ENCODE measurements around the gene RSPH9. TPM values are rescaled to one million over a fixed set of nuclear protein-coding genes. Genes with fewer than 3 reads are reported as not detected.
A peak's percentile ranks its signal among the peaks of the same experiment; 100 is the strongest.

RSPH9 gene
- total and polyA plus RNA-seq, 11 donors: 0.09 to 0.50 (median 0.16) TPM; not detected in 3

DNA sequence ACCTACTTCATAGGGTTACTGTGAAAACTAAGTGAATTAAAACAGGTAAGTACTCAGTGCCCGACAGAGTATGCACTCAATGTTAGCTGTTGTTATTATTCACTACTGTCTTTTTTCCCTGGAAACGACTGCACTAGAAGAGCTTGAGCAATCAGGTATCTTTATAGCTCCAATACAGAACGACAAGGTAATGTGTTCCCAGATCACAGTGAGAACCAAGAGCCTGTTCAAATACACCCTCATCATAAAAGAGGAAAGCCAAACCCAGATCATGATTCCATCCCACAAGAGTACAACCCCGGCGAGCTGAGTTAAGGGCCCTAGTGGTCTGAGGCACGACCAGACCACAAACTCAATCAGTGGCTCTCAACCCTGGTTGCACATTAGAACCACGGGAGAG lies 32.9 kb downstream of the RSPH9 start:
- Histone ChIP-seq H3K27ac (peak overlapping the region in 1 of 12 donors; percentile 18), H3K27me3 (no peaks in the 10 kb centered on the region), H3K9me3 (no peaks in the 10 kb centered on the region), H3K36me3 (peaks cover 3 to 100% (median 82%) of the 10 kb centered on the region in 9 donors), H3K4me1 (peaks cover 0 to 45% (median 16%) of the 10 kb centered on the region in 12 donors), H3K4me3 (no peak overlapping the region)
- intact Hi-C loops (cut with DNase I): loop anchor here in 1 of 10 donors (5.0 kb wide), 1 partner anchor 85 kb away; no protein-coding TSS in a partner anchor
- ATAC-seq (no peak), DNase-seq (no peak)
- 82 to 91% (median 89%) methylated on average over 7 of the region's 7 CpGs for WGBS, 4 donors
- TF ChIP-seq POLR2A (IDR thresholded peaks at IDR 0.05): no peak
- TF ChIP-seq, protein P1, sequence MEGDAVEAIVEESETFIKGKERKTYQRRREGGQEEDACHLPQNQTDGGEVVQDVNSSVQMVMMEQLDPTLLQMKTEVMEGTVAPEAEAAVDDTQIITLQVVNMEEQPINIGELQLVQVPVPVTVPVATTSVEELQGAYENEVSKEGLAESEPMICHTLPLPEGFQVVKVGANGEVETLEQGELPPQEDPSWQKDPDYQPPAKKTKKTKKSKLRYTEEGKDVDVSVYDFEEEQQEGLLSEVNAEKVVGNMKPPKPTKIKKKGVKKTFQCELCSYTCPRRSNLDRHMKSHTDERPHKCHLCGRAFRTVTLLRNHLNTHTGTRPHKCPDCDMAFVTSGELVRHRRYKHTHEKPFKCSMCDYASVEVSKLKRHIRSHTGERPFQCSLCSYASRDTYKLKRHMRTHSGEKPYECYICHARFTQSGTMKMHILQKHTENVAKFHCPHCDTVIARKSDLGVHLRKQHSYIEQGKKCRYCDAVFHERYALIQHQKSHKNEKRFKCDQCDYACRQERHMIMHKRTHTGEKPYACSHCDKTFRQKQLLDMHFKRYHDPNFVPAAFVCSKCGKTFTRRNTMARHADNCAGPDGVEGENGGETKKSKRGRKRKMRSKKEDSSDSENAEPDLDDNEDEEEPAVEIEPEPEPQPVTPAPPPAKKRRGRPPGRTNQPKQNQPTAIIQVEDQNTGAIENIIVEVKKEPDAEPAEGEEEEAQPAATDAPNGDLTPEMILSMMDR (IDR thresholded peaks at IDR 0.05): no peak

DNA sequence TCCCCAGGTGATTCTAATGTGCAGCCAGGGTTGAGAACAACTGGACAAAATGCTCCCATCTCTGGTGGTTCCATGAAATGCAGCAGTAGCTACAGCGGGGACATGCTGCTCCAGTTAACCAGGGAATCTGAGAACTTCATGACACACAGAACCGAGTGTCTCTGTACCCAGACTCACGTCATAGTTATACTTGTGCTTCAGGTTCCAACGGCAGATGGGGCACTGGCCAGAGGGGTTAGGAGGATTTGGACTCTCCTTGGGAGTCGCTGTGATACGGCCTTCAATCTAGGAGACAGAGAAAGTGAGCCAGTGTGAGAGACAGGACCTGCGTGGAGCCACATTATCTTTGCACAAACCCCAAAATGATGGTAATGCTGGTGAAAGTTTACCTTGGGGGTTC lies 33.5 kb downstream of the RSPH9 start:
- no peak overlapping the region for H3K4me3 ChIP-seq
- no peak for ATAC-seq
- DNase-seq: no peak

DNA sequence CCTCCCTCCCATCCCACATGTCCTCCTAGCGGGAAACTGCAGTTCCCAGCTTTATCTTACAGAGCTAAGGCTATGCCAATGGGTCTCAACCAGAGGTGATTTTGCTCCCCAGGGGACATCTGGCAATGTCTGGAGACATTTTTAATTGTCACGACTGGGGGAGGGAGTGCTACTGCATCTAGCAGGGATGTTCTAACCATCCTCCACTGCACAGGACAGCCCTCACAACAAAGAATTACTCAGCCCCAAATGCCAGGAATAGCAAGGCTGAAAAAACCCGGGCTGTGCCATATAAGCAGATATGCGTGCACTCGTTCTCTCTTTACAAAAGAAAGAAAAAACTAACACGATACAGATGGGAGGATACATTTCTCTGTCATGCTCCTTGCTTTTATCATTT lies 34.2 kb downstream of the RSPH9 start:
- TF ChIP-seq, protein P1 (IDR thresholded peaks at IDR 0.05): no peak
- no peak for TF ChIP-seq POLR2A (IDR thresholded peaks at IDR 0.05)
- 85 to 91% (median 87%) methylated on average over 6 of the region's 6 CpGs for WGBS, 4 donors
- Histone ChIP-seq H3K27me3 (no peaks in the 10 kb centered on the region), H3K27ac (no peak overlapping the region), H3K36me3 (peaks cover 3 to 90% (median 69%) of the 10 kb centered on the region in 9 donors), H3K4me3 (no peak overlapping the region), H3K4me1 (peaks cover 0 to 57% (median 20%) of the 10 kb centered on the region in 12 donors), H3K9me3 (no peaks in the 10 kb centered on the region)
- DNase-seq: no peak
- intact Hi-C loops (cut with DNase I): loop anchor here in 1 of 10 donors (5.0 kb wide), 1 partner anchor 83 kb away; no protein-coding TSS in a partner anchor
- no peak for ATAC-seq

More for the DNA sequence above, 33.5 kb downstream of the RSPH9 start:
- WGBS, 4 donors: 86 to 96% (median 90%) methylated on average over 7 of the region's 7 CpGs
- H3K27ac ChIP-seq: no peak overlapping the region
- no peaks in the 10 kb centered on the region for H3K27me3 ChIP-seq
- H3K9me3 ChIP-seq: no peaks in the 10 kb centered on the region
- intact Hi-C loops (cut with DNase I): loop anchor here in 1 of 10 donors (5.0 kb wide), 1 partner anchor 84 kb away; no protein-coding TSS in a partner anchor
- H3K4me1 ChIP-seq: peaks cover 0 to 50% (median 18%) of the 10 kb centered on the region in 12 donors
- no peak for TF ChIP-seq POLR2A (IDR thresholded peaks at IDR 0.05)
- TF ChIP-seq, protein P1 (IDR thresholded peaks at IDR 0.05): no peak
- H3K36me3 ChIP-seq: peaks cover 3 to 97% (median 76%) of the 10 kb centered on the region in 9 donors

DNA sequence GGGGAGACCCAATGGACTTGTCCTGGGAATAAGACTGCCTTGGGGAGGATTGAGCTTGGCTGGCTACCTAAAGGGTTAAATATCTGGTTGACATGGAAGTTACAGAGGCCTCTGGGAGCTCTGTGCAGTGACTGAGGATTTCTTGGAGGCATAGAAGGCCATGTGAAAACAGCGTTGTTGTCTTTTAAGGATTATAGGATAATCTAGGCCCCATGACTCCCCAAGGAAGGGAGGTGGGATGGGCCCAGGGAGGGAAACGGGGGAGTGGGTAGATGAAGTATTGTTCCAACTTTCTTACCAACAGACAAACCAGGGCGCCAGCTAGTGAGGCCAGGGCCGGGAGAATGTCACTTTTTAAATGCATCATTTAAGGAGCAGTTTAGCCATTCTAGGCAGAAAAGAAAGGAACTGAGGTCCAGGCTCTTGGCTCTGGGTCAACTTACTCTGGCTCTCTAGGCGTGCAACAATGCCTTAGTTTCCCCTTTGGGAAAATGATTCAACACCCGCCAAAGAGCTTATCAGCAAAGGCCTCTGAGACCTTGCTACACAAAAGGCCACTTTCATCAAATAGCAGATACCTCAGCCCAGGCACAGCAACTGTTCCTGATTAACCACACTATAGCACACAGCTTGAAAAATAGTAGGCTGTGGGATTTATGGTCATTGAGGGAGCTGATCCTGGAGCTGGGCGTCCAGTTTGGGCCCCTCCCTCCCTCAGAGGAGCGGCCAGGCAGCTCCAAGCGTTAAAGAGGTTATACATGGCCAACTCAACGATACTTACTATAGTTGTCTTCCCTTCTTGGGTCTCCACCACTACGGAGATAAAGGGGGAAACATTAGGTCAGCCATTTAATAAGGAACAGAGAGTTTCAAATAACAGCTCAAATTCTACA lies 35.7 kb downstream of the RSPH9 start:
- intact Hi-C loops (cut with DNase I): loop anchor here in 1 of 10 donors (5.0 kb wide), 1 partner anchor 37 kb away; no protein-coding TSS in a partner anchor
- Histone ChIP-seq H3K9me3 (no peaks in the 10 kb centered on the region), H3K36me3 (peaks cover 3 to 75% (median 59%) of the 10 kb centered on the region in 9 donors), H3K4me1 (peaks cover 0 to 71% (median 26%) of the 10 kb centered on the region in 12 donors), H3K27ac (peak overlapping the region in 10 of 12 donors; percentile 8 to 79 (median 54)), H3K27me3 (no peaks in the 10 kb centered on the region), H3K4me3 (no peak overlapping the region)
- no peak for DNase-seq
- peak in 1 of 4 donors; percentile 47 for ATAC-seq
- WGBS, 4 donors: 56 to 71% (median 67%) methylated on average over 11 of the region's 11 CpGs
- TF ChIP-seq, protein P1 (IDR thresholded peaks at IDR 0.05): no peak
- TF ChIP-seq POLR2A (IDR thresholded peaks at IDR 0.05): no peak

All from heart left ventricle (tissue), 16 donors.